Prostate gland (tissue), 2 donors: ENCODE results near the gene NSUN5. TPM values are rescaled to one million over a fixed set of nuclear protein-coding genes. Genes with fewer than 3 reads are reported as not detected.
"Not testable (repeated sequence)": the region's sequence is repeated elsewhere in the genome, so short reads cannot be mapped to it uniquely, and the experiment has no call there.

Experiments
- DNase-seq: peaks from one replicate; pipeline ENCODE4 v3.0.0-alpha.2; 2019; ENCODE audit warnings: low spot score
- H3K27ac ChIP-seq, 2 donors: fragments of 200-600 bp; sonication (generic); 2 replicates each; pipeline ENCODE4 v1.5.1; 2017 to 2019
- H3K27me3 ChIP-seq: fragments of 200-600 bp; sonication (generic); replicated peaks from 2 replicates; pipeline ENCODE4 v1.5.1; 2019; ENCODE audit not compliant: insufficient read depth
- H3K36me3 ChIP-seq, 2 donors: fragments of 200-600 bp; sonication (generic); 1 replicate in 1 of 2; 2 replicates in 1 of 2; pipeline versions ENCODE4 v1.5.1 to v1.8.1; 2017 to 2019
- H3K4me1 ChIP-seq: fragments of 200-600 bp; sonication (generic); replicated peaks from 2 replicates; pipeline ENCODE4 v1.5.1; 2019
- H3K4me3 ChIP-seq, 2 donors: fragments of 200-600 bp; sonication (generic); 2 replicates each; pipeline ENCODE4 v1.5.1; 2017 to 2019
- H3K9me3 ChIP-seq: fragments of 200-600 bp; sonication (generic); 2 replicates; pipeline ENCODE4 v1.5.1; 2017
- CTCF ChIP-seq, 4 experiments: fragments of 200-600 bp in 2 of 4; fragments of 450-650 bp in 2 of 4; sonication (generic) in 2 of 4; IDR thresholded peaks; 1 replicate in 3 of 4; 2 replicates in 1 of 4; pipeline ENCODE4 v1.5.1; 2016 to 2019; ENCODE audit warnings: antibody characterized with exemption in 4 of 4, mild to moderate bottlenecking in 2 of 4, moderate library complexity in 2 of 4
- POLR2A ChIP-seq: fragments of 450-650 bp; IDR thresholded peaks from one replicate; pipeline ENCODE4 v1.6.1; 2016; ENCODE audit warnings: antibody characterized with exemption, mild to moderate bottlenecking
- POLR2AphosphoS5 ChIP-seq: sonication (generic); formaldehyde crosslinking; IDR thresholded peaks from one replicate; pipeline ENCODE4 v1.6.1; 2017; ENCODE audit warnings: antibody characterized with exemption
- WGBS: methylation state at CpG from one replicate; pipeline ENCODE4 v1.1.5; 2018; 5-methylcytosine and 5-hydroxymethylcytosine counted together
- intact Hi-C: fragments of 100-400 bp; cut with DNase I; formaldehyde crosslinking; loops from one replicate; pipeline ENCODE4 v1.14.2; 2022
- total RNA-seq, 2 donors: library from RNA; depleted of rRNA; stranded (reverse); fragments of >200 nt; gene quantifications; one replicate each; pipeline ENCODE4 v1.1.0, GENCODE V29; 2016

Gene NSUN5
- total RNA-seq, 2 donors from 2014 or later, result 34.3 to 36.3 TPM

GRCh38 chr7:73318656-73319204, 10.1 kb upstream of the NSUN5 start:
- intact Hi-C loops, H3K27me3 ChIP-seq, H3K9me3 ChIP-seq, H3K4me1 ChIP-seq, DNase-seq, H3K27ac ChIP-seq, H3K4me3 ChIP-seq, H3K36me3 ChIP-seq: not testable (repeated sequence)
- 80% methylated on average over 15 of the region's 18 CpGs for WGBS

- intact Hi-C loops, result no loop called here
- Histone ChIP-seq H3K9me3 (no peaks in the 10 kb centered on the region), H3K4me3 (no peak overlapping the region), H3K36me3 (no peaks in the 10 kb centered on the region), H3K27ac (no peak overlapping the region), H3K27me3 (no peaks in the 10 kb centered on the region), H3K4me1 (no peaks in the 10 kb centered on the region)
- TF ChIP-seq CTCF (IDR thresholded peaks at IDR 0.05), result no peak
- no peak for TF ChIP-seq POLR2A
- TF ChIP-seq POLR2AphosphoS5, result no peak
- WGBS, result 86% methylated on average over 9 of the region's 9 CpGs
- no peak for DNase-seq
These were observed 7.9 kb upstream of the NSUN5 start for GRCh38 chr7:73316521-73316920.

GRCh38 chr7:73314271-73314670, 5.6 kb upstream of the NSUN5 start:
- no peaks in the 10 kb centered on the region for H3K4me1 ChIP-seq
- no peaks in the 10 kb centered on the region for H3K27me3 ChIP-seq
- 77% methylated on average over 5 of the region's 5 CpGs for WGBS
- no peak overlapping the region for H3K27ac ChIP-seq
- TF ChIP-seq POLR2AphosphoS5 (no peak), CTCF (IDR thresholded peaks at IDR 0.05) (no peak), POLR2A (no peak)
- DNase-seq, result no peak
- H3K9me3 ChIP-seq, result no peaks in the 10 kb centered on the region
- no peaks in the 10 kb centered on the region for H3K36me3 ChIP-seq
- no peak overlapping the region for H3K4me3 ChIP-seq
- intact Hi-C loops, result no loop called here

GRCh38 chr7:73313521-73313906, 4.9 kb upstream of the NSUN5 start:
- Histone ChIP-seq H3K27ac (no peak overlapping the region), H3K4me3 (no peak overlapping the region), H3K27me3 (no peaks in the 10 kb centered on the region), H3K4me1 (no peaks in the 10 kb centered on the region), H3K9me3 (no peaks in the 10 kb centered on the region), H3K36me3 (no peaks in the 10 kb centered on the region)
- 76% methylated on average over 4 of the region's 4 CpGs for WGBS
- TF ChIP-seq CTCF (IDR thresholded peaks at IDR 0.05) (no peak), POLR2AphosphoS5 (no peak), POLR2A (no peak)
- intact Hi-C loops, result no loop called here
- no peak for DNase-seq

GRCh38 chr7:73312831-73313520, 4.3 kb upstream of the NSUN5 start:
- H3K27me3 ChIP-seq, result no peaks in the 10 kb centered on the region
- TF ChIP-seq CTCF (IDR thresholded peaks at IDR 0.05) (no peak), POLR2A (no peak), POLR2AphosphoS5 (no peak)
- 92% methylated on average over 48 of the region's 48 CpGs for WGBS
- H3K36me3 ChIP-seq, result no peaks in the 10 kb centered on the region
- no peak overlapping the region for H3K4me3 ChIP-seq
- no peaks in the 10 kb centered on the region for H3K9me3 ChIP-seq
- intact Hi-C loops, result no loop called here
- DNase-seq, result no peak
- no peak overlapping the region for H3K27ac ChIP-seq
- no peaks in the 10 kb centered on the region for H3K4me1 ChIP-seq

GRCh38 chr7:73311421-73311820, 2.8 kb upstream of the NSUN5 start:
- H3K36me3 ChIP-seq, H3K27ac ChIP-seq, intact Hi-C loops, H3K9me3 ChIP-seq, H3K27me3 ChIP-seq, DNase-seq, H3K4me3 ChIP-seq, H3K4me1 ChIP-seq: not testable (repeated sequence)
- 82% methylated on average over 5 of the region's 7 CpGs for WGBS
